ENCODE results near the gene PMS2.
A peak's percentile ranks its signal among the peaks of the same experiment; 100 is the strongest.
"Not testable (repeated sequence)": the region's sequence is repeated elsewhere in the genome, so short reads cannot be mapped to it uniquely, and the experiment has no call there.

PMS2 gene

GRCh38 chr7:6012355-6013104, 3.7 kb upstream of the PMS2 start:
- no peak for DNase-seq

DNA sequence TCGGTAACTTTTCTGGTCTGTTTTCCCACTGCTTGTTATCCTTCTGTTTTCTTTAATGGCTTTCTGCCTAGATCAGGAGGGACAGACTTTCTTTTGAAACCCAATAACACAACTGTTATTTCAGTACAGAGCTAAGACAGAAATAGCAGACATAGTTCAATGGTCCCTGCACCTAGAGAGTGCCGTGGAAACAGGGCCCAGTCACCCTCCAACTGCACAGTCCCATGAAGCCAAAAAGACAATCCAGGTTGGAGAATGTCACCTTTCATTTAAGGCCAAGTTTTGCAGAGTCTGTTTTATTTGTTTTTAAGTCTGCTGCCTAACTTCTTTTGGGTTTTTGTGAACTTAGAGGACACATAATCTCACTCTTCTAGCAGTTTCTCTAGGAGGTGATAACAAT, 2.7 kb upstream of the PMS2 start:
- no peak for DNase-seq

- DNase-seq, result not testable (repeated sequence)
Measured at GRCh38 chr7:6010370-6010769, 1.5 kb upstream of the PMS2 start.

DNA sequence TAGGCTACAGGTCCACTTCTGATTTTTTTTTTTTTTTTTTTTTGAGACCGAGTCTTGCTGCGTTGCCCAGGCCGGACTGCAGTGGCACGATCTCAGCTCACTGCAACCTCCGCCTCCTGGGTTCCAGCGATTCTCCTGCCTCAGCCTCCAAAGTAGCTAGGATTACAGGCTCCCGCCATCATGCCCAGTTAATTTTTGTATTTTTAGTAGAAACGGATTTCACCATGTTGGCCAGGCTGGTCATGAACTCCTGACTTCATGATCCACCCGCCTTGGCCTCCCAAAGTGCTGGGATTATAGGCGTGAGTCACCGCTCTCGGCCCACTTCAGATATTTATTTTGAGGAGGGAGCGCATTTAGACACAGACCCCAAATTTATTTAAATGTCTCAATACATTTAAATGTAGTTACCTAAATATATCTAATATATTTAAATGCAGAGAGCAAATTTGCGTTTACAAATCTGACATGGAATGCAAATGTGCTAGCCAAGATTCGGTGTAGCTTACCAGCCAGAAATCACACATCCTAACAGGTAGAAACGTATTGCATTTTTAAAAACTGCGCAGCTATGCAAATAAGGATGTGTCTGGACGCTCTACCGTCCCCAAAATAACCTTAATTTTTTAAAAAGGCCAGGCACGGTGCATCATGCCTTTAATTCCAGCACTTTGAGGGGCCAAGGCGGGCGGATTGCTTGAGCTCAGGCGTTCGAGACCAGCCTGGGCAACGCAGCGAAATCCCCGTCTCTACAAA, 836 bp downstream of the PMS2 start:
- DNase-seq, result not testable (repeated sequence)

DNA sequence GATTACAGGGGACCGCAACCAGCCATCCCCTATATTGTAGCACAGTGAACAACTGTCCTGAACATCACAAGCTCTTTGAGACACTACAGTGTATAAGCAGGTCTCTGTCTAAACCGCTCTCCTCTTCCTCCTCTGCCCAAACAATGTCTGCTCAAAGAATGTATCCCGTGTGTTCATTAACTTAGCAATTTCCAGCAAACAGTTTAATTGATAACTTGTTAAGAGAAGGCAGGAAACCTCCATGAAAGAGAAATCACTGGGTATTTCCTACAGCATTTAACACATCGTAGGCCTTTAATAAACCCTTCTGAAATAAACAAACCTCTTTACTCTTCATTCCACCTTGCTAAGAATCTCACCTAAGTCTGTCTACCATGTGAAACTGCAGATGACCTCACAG, 1.5 kb downstream of the PMS2 start:
- no peak for DNase-seq

GRCh38 chr7:5997210-5997808, 11.5 kb downstream of the PMS2 start:
- DNase-seq, result peak; percentile 50

DNA sequence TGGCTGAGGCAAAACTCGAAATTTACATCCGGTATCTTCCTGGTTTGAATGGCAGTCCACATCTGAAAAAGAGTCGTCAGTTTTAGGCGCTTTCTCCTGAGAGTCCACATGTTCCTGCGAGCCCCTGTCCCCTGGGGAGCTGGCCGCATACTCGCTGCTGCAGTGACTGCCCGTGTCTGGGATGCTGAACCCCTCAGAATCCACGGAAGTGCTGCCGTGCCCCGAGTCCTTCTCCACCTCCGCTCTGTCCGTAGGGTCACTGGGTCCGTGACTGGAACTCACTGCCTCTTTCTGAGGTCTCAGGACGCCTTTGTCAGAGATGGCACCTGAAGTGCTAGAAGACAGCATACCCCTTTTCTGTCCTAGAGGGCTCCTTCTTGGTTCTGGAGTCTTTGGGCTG, 21.8 kb downstream of the PMS2 start:
- not testable (repeated sequence) for DNase-seq

- DNase-seq, result not testable (repeated sequence)
Measured at GRCh38 chr7:5979680-5980314, 29.1 kb downstream of the PMS2 start.

- not testable (repeated sequence) for DNase-seq
Measured at GRCh38 chr7:5973580-5973979, 35.3 kb downstream of the PMS2 start.

GRCh38 chr7:5970347-5970911, 38.4 kb downstream of the PMS2 start, which contains the start of gene RSPH10B:
RSPH10B (minus strand) TSS chr7:5970689; CDS start chr7:5967116, 3,573 bp downstream.
- DNase-seq, result not testable (repeated sequence)

DNA sequence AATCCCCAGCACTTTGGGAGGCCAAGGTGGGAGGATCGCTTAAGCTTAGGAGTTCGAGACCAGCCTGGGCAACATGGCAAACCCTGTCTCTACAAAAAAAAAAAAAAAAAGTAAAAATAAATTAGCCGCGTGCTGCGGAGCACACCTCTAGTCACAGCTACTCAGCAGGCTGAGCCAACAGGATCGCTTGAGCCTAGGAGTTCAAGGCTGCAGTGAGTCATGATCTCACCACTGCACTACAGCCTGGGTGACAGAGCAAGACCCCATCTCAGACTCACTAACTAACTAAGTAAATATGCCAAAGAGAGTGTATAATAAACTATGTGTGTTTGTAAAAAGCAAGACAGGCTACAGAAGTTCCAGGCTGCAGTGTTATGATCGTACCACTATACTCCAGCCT, 45.0 kb downstream of the PMS2 start:
- DNase-seq, result not testable (repeated sequence)

DNA sequence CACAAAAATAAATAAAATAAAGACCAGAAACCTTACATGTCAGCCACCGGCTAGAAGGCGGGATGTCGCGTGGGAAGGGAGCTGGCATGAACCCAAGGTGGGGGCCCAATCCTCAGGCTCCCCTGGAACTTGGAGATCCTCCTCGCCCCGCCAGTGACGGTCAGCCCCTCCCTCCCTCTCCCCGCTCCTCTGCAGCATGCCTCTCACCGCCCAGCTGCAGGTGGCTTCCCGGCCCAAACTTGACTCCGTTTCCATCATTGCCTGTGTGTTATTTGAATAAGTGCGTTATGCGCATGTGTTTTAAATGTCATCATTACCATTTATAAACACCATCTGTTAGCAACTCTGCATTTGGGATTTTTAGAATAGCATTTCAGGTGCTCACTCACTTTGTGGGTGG, 45.6 kb downstream of the PMS2 start:
- DNase-seq, result not testable (repeated sequence)

GRCh38 chr7:5934945-5935450, 73.9 kb downstream of the PMS2 start:
- DNase-seq, result not testable (repeated sequence)

- DNase-seq, result not testable (repeated sequence)
Measured at GRCh38 chr7:5931905-5932644, 76.8 kb downstream of the PMS2 start.

DNA sequence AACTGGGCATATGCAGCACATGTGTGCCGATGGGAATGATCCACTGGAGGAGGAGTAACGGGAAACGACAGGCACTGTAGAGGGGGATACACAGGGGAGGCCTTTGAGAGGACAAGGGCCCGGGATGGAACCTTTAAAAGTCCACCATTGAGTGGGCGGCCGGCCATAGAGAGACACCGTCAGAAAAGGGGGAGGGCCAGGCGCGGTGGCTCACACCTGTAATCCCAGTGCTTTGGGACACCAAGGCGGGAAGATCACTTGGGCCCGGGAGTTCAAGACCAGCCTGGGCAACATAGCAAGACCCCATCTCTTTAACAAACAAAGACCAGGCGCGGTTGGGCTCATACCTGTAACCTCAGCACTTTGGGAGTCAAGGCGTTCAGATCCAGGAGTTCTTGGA, 77.6 kb downstream of the PMS2 start:
- not testable (repeated sequence) for DNase-seq

GRCh38 chr7:5930290-5930689, 78.6 kb downstream of the PMS2 start:
- not testable (repeated sequence) for DNase-seq

DNA sequence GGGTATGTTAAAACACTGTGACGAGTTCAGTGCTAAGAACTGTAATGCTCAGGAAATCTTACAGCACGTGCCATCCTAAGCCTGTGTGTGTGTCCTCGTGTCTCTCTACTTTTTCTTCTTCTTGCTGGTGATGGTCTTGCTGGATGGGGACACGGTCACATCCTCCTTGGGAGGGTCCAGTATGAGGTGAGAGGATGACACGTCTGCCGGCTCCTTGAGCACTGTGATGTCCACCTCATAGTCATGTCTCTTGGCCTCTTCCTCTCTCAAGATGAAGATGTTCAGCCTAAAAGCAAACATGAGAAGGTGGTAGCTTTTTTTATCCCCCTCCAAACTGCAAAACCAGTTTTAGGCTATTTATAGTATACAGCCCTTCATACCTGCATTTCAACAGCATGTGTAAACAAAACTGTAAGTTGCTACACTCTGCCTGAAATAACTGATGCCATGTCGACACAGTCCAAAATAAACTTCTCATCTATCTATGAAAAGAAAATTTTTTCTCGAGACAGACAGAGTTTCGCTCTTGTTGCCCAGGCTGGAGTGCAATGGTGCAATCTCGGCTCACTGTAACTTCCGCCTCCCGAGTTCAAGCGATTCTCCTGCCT, 82.5 kb downstream of the PMS2 start:
- not testable (repeated sequence) for DNase-seq

DNA sequence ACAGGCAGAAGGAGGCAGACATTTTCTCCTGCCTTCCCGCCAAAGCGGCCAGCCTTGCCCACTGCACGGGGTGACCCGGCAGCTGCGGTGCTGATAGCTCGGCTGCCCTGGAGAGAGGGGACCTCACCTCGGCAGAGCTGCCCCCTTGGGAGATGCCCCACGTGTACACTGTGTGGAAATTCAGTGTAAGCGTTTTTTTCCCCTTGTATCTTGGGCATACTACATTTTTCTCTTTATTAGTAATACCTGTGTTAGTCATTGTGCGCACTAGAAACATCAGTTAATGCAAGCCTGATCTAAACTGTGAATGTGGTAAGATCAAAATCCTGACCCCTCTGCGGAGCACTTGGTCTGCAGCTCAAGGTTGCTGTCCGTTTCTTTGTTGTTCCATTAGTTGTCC, 84.2 kb downstream of the PMS2 start:
- not testable (repeated sequence) for DNase-seq

- DNase-seq, result not testable (repeated sequence)
Measured at GRCh38 chr7:5924180-5924579, 84.7 kb downstream of the PMS2 start.

Measured in activated CD8-positive, alpha-beta memory T cell treated with anti-CD3 and anti-CD28 coated beads, Interleukin-2, amount 50 U/mL, for 4 hours (primary cell).